WTC11 (cell line): ENCODE data around the gene SLC17A8.

Experiments
- CTCF ChIP-seq: fragments of 200-600 bp; IDR thresholded peaks from 2 replicates; pipeline ENCODE4 v1.8.0; 2022; ENCODE audit warnings: antibody characterized with exemption
- TEAD1 ChIP-seq: sonication (generic); formaldehyde crosslinking; IDR thresholded peaks from 2 replicates; pipeline ENCODE4 v1.8.0; 2022; ENCODE audit warnings: mild to moderate bottlenecking, missing genetic modification reagents

GRCh38 chr12:100324498-100324897 lies 32.4 kb upstream of the SLC17A8 start:
- TF ChIP-seq CTCF (no peak), TEAD1 (CRISPR knock-in tag) (no peak)
